Urothelium cell line (cell line): Measurements from ENCODE around the gene C16orf95.

Experiments
- DNase-seq: peaks from one replicate; pipeline ENCODE4 v3.0.0; 2011; ENCODE audit warnings: low spot score, mixed read lengths
- FAIRE-seq: peaks from 2 replicates; lab custom pipeline; 2011; peaks lifted over from hg19 to GRCh38; lab: Jason Lieb, UNC

The C16orf95 gene

GRCh38 chr16:87295661-87296531 lies 21.3 kb downstream of the C16orf95 start:
- FAIRE-seq (no peak), DNase-seq (no peak)

GRCh38 chr16:87295259-87295658 lies 21.9 kb downstream of the C16orf95 start:
- FAIRE-seq (no peak), DNase-seq (no peak)

- FAIRE-seq, result no peak
These were observed 23.2 kb downstream of the C16orf95 start for GRCh38 chr16:87293990-87294389.

DNA sequence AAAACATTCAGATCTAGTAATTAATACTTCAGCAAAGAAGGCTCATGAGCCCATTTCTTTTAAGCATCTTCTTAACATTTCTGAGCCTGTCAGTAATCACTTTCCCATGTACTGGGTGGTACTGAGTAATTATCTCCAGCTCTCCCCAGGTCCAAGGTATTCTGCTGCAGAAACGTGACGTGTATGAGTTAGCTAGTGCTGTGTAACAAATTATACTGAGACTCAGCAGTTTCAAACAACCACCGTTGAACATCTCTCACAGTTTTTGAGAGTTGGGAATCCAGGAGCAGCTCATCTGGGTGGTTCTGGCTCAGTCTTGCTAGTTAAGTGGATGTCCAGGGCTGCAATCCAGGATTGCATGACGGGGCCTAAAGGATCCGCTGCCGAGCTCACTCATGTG lies 25.2 kb downstream of the C16orf95 start:
- FAIRE-seq (no peak), DNase-seq (no peak)

More at GRCh38 chr16:87293990-87294389, 23.2 kb downstream of the C16orf95 start:
- no peak for DNase-seq

DNA sequence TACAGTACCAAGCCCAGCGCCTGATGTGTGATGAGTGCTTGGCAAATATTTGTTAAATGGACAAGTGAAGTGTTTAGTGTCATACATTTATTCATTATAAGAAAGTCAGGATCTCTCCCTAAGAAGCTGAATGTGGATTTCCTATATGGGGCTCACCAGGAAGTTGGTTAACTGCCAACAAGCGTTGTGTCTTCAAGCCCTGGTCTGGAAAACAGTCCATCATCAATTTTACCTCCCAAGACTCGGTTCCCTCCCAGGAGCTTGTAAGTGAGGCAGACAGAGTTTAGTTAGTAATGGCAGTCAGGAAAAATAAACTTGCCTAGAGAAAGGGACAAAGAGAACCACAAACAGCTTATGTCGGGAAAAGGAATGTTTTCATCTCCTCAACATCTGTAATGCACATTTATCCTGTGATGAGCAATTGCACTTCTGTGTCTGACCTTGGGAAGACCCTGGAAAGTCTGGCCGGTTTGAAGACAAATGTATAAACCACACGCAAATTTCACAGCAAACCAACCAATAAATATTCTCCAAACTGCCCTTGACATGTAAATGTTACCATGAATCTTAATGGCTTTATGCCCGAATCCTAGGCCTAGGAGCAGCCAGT lies 28.3 kb downstream of the C16orf95 start:
- DNase-seq (no peak), FAIRE-seq (no peak)

DNA sequence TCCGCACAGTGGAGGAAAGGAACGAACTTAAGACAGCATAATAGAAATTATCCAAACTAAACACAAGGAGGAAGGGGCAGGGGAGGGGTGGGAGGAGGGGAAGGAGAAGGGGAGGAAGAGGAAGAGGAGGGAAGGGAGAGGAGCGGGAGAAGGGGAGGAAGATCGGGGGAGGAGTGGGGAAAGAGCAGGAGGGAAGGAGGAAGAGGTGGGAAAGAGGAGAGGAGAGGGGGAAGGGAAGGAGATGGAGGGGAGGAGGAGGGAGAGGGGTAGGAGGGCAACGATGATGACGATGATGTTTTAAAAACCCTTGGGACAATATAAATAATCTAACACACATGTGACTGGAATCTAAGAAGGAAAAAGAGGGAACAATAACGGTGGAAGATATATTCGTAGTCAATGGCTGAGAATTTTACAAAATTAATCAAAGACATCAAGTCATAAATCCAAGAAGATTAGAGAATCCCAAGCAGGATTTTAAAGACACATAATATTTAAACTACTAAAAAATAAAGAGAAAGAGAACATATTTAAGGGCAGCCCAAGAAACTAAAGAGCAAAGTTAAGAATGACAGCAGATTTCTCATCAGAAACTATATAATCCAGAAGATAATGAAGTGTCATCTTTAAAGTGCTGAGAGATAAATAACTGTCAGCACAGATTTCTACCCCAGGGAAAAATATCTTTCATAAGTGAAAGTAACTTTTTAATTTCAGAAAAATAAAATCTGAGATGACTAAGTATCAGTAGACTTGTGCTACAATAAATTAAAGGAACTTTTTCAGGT lies 30.2 kb downstream of the C16orf95 start:
- FAIRE-seq, result no peak
- no peak for DNase-seq

DNA sequence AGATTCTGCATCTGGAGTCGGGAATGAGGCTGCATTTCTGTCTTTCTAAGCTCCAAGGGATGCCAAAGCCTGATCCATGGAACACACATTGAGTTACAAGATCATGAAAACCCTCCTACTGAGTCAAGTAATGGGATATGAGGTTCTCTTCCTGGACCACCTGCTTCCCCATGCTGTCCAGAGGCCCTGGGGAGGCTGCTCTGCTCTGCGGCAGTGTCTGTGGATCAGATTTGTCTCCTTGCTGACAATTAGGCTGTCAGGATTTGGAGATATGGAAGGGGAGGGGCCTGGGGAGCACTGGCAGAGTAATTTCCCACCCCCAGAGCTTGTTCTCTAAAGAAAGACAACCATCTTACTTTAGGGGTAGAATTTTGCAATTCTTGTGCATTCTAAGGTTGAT lies 33.0 kb downstream of the C16orf95 start:
- FAIRE-seq, result no peak
- no peak for DNase-seq

DNA sequence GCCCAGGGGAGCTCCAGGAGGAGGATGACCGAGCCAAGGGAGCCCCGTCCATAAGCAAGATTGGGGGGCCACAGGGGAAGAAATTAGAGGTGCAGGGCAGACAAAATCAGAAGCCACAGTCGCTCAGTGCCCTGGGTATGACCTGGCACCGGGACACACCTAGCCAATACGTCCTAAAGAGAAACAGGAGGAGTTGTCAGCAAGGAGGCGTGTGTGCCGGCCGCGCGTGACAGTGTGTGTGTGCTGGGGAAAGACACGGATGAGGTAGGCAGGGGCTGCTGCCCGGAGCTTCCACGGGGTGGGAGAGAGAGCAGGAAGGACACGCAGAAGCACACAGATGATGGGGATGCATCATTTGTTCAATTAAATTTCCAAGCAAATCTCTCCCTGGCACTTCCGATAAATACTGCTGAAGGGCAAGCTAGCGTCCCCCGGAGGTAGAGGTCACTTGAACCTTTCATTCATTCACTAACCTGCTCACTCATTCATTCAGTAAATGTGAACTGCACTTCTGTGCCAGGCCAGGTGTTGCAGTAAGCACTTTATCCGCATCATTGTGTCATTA lies 38.0 kb downstream of the C16orf95 start:
- FAIRE-seq (no peak), DNase-seq (no peak)

GRCh38 chr16:87278191-87279093 lies 38.8 kb downstream of the C16orf95 start:
- FAIRE-seq (no peak), DNase-seq (peak; percentile 89)

- FAIRE-seq (no peak), DNase-seq (no peak)
These were observed 40.3 kb downstream of the C16orf95 start for GRCh38 chr16:87276924-87277323.

DNA sequence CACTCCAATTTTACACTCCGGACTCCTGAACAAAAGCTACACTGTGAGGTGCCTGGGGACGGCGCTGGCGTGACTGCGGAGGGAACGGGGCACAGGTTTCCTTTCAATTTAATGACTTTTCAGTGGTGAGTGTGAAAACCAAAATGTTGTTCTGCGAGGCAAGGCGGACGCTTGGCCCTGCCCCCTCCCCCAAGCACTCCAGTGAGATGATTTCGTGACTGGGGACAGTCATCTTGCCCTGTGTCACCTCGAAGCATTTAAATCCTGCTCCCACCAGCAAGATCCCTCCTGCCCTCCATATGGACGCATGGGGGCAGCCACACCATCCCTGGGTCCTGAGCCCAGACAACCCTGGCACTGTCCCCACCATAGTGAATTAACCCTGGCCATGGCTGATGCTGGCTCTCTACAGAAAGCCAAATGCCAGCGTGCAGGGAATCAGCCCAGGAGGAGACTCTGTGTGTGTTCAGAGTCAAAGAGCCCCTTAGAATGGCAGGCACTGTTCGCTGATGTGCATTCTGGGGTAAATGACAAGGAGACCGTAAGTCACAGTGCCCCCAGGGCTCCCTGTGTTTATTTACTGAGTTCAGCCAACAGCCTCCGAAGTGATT lies 41.0 kb downstream of the C16orf95 start:
- FAIRE-seq (no peak), DNase-seq (no peak)

DNA sequence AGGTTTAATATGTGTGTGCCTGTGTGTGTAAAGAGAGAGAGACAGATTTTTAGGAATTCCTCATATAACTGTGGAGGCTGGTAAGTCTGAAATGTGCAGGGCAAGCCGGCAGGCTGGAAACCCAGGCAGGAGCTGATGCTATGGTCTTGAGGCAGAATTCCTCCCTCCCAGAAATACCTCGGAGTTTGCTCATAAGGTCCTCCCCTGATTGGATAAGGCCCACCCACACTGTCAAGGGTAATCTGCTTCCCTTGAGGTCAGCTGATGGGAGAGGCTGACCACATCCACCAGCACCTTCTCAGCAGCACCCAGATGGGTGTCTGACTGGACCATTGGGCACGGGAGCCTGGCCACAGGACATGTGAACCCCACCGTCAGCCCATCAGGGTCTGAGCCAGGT lies 42.4 kb downstream of the C16orf95 start:
- no peak for DNase-seq
- no peak for FAIRE-seq

- FAIRE-seq, result no peak
- no peak for DNase-seq
These were observed 43.6 kb downstream of the C16orf95 start for GRCh38 chr16:87273471-87274030.

DNA sequence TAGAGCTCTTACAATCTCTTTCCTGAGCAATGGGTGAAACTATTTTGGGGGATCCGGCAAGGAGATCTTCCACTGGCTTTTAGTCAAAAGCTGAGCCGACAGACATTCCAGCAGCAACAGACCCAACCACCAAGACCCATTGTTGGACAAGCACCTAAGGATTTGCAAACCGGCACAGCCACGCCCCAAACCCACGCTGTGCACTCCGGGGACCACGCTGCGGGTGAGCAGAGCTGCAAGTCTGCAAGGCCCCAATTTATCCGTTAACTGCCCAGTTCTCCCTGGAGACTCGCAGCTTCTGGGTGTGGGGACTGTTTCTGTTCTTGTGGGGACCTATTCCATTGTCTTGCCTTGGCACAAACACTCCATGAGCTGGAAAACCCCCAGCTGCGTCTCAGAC lies 45.9 kb downstream of the C16orf95 start:
- DNase-seq (no peak), FAIRE-seq (no peak)

DNA sequence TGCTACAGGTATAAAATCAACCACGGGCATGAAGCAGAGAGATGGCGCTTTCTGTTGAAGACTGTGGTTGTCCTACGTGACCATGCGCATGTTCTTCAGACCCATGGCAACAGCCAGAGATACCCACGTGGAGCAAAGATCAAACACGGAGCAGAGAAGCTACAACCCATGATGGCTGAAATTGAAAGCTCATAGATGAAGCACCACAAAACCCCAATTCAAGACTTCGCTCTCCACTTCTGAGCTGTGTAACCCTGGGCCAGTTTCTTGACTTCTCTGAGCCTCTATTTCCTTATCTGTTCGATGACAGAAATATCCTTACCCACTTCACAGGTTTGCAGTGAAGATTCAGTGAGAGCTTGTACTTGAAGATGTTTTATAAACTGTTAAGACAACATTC lies 49.6 kb downstream of the C16orf95 start:
- DNase-seq (no peak), FAIRE-seq (no peak)

- FAIRE-seq (no peak), DNase-seq (no peak)
These were observed 50.3 kb downstream of the C16orf95 start for GRCh38 chr16:87266846-87267245.

- FAIRE-seq, result no peak
- no peak for DNase-seq
These were observed 51.9 kb downstream of the C16orf95 start for GRCh38 chr16:87265261-87265660.

- FAIRE-seq (no peak), DNase-seq (no peak)
These were observed 52.6 kb downstream of the C16orf95 start for GRCh38 chr16:87264634-87265033.

DNA sequence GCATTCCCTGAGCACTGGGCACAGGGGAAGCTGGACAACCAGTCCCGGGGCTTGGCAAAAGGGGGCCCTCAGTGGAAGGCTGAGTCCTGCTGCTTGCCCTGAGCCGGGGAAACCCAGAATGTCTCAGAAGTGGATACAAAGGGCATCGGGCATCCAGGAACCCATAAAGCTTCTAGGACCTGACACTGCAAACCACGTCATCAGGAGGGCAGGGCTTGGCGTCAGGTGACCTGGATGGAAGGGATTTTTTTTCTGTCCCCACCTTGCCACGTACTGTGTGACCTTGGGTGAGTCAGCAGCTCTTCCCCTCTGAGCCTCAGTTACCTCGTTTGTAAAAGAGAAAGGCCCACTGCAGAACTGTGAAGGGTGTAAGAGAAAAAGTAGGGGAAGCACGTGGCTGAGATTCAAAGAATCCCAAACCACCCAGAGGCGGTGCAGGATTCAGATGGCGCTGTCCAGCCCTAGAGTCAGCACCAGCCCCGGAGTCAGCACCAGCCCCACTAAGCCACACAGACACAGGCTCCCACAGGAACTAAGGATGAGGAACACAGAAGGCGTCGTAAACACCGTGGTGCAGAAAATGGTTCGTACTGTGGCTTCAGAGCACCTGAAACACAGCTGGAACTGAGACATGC lies 53.7 kb downstream of the C16orf95 start:
- DNase-seq (no peak), FAIRE-seq (no peak)
